Measurements from ENCODE around the gene EPB41. TPM values are rescaled to one million over a fixed set of nuclear protein-coding genes. Genes with fewer than 3 reads are reported as not detected.

Gene EPB41
- total and polyA plus RNA-seq, 9 of the 15 experiments (the other 6 are each of a cell fraction or from before 2014, with no cell fraction given): 3.7 to 213 (median 141) TPM

DNA sequence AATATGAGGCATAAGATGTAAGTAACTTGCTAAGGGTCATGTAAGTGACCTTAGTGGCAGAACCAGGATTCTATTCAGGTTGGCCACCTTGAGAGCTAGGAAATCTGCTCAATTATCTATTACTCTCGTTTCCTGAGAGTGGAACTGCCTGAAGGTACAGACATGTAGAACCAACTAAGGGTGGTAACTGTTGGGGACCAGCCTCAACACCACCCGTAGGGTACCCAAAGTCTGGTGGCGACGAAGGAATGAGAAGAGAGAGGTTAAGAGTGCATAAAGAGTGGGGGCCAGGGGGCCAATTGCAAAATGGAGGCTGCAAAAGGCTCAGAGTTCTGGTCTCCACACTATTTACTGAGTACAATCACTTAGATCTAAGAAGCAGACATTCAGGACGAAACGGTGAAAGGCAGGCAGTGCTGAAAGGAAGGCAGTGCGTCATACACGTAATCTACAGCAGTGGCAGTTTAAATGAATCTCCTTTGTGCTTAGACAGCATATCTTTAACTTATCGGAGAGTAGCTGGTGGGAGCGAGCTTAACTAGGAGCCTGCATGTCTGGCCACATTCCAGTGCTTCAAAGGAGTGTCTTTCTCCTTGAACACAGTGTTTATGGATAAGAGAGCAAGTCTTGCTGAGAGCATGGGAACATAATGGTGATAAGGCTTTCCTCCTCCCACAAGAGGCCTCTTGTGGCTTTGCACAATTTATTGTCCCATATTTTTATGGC is 242.3 kb downstream of the EPB41 start (continued):
- TF ChIP-seq, protein P1, sequence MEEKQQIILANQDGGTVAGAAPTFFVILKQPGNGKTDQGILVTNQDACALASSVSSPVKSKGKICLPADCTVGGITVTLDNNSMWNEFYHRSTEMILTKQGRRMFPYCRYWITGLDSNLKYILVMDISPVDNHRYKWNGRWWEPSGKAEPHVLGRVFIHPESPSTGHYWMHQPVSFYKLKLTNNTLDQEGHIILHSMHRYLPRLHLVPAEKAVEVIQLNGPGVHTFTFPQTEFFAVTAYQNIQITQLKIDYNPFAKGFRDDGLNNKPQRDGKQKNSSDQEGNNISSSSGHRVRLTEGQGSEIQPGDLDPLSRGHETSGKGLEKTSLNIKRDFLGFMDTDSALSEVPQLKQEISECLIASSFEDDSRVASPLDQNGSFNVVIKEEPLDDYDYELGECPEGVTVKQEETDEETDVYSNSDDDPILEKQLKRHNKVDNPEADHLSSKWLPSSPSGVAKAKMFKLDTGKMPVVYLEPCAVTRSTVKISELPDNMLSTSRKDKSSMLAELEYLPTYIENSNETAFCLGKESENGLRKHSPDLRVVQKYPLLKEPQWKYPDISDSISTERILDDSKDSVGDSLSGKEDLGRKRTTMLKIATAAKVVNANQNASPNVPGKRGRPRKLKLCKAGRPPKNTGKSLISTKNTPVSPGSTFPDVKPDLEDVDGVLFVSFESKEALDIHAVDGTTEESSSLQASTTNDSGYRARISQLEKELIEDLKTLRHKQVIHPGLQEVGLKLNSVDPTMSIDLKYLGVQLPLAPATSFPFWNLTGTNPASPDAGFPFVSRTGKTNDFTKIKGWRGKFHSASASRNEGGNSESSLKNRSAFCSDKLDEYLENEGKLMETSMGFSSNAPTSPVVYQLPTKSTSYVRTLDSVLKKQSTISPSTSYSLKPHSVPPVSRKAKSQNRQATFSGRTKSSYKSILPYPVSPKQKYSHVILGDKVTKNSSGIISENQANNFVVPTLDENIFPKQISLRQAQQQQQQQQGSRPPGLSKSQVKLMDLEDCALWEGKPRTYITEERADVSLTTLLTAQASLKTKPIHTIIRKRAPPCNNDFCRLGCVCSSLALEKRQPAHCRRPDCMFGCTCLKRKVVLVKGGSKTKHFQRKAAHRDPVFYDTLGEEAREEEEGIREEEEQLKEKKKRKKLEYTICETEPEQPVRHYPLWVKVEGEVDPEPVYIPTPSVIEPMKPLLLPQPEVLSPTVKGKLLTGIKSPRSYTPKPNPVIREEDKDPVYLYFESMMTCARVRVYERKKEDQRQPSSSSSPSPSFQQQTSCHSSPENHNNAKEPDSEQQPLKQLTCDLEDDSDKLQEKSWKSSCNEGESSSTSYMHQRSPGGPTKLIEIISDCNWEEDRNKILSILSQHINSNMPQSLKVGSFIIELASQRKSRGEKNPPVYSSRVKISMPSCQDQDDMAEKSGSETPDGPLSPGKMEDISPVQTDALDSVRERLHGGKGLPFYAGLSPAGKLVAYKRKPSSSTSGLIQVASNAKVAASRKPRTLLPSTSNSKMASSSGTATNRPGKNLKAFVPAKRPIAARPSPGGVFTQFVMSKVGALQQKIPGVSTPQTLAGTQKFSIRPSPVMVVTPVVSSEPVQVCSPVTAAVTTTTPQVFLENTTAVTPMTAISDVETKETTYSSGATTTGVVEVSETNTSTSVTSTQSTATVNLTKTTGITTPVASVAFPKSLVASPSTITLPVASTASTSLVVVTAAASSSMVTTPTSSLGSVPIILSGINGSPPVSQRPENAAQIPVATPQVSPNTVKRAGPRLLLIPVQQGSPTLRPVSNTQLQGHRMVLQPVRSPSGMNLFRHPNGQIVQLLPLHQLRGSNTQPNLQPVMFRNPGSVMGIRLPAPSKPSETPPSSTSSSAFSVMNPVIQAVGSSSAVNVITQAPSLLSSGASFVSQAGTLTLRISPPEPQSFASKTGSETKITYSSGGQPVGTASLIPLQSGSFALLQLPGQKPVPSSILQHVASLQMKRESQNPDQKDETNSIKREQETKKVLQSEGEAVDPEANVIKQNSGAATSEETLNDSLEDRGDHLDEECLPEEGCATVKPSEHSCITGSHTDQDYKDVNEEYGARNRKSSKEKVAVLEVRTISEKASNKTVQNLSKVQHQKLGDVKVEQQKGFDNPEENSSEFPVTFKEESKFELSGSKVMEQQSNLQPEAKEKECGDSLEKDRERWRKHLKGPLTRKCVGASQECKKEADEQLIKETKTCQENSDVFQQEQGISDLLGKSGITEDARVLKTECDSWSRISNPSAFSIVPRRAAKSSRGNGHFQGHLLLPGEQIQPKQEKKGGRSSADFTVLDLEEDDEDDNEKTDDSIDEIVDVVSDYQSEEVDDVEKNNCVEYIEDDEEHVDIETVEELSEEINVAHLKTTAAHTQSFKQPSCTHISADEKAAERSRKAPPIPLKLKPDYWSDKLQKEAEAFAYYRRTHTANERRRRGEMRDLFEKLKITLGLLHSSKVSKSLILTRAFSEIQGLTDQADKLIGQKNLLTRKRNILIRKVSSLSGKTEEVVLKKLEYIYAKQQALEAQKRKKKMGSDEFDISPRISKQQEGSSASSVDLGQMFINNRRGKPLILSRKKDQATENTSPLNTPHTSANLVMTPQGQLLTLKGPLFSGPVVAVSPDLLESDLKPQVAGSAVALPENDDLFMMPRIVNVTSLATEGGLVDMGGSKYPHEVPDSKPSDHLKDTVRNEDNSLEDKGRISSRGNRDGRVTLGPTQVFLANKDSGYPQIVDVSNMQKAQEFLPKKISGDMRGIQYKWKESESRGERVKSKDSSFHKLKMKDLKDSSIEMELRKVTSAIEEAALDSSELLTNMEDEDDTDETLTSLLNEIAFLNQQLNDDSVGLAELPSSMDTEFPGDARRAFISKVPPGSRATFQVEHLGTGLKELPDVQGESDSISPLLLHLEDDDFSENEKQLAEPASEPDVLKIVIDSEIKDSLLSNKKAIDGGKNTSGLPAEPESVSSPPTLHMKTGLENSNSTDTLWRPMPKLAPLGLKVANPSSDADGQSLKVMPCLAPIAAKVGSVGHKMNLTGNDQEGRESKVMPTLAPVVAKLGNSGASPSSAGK (IDR thresholded peaks at IDR 0.05): peak; percentile 66; the same call in 1 of the 2 replicates
- TF ChIP-seq, protein P2, sequence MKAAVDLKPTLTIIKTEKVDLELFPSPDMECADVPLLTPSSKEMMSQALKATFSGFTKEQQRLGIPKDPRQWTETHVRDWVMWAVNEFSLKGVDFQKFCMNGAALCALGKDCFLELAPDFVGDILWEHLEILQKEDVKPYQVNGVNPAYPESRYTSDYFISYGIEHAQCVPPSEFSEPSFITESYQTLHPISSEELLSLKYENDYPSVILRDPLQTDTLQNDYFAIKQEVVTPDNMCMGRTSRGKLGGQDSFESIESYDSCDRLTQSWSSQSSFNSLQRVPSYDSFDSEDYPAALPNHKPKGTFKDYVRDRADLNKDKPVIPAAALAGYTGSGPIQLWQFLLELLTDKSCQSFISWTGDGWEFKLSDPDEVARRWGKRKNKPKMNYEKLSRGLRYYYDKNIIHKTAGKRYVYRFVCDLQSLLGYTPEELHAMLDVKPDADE (conservative IDR thresholded peaks at IDR 0.05; ENCODE audit: control insufficient read depth, low read depth, low read length): no peak
- no peak for TF ChIP-seq RBM34 (IDR thresholded peaks at IDR 0.05; ENCODE audit: borderline replicate concordance, insufficient read depth, low read length)
- TF ChIP-seq KAT2B (IDR thresholded peaks at IDR 0.05; ENCODE audit: low read depth, low read length): no peak
- no peak for TF ChIP-seq BRD9 (IDR thresholded peaks at IDR 0.05; ENCODE audit: low read depth, partially characterized antibody)
- TF ChIP-seq HDAC3 (IDR thresholded peaks at IDR 0.05; ENCODE audit: borderline replicate concordance, partially characterized antibody): peak; percentile 94
- no peak for TF ChIP-seq ZBED1 (IDR thresholded peaks at IDR 0.05)
- TF ChIP-seq PTTG1 (tag; IDR thresholded peaks at IDR 0.05; ENCODE audit: low read depth): peak; percentile 40; the same call in 1 of the 2 replicates
- no peak for TF ChIP-seq ZNF778 (CRISPR knock-in tag; IDR thresholded peaks at IDR 0.05)
- no peak for TF ChIP-seq ZNF282 (CRISPR knock-in tag; IDR thresholded peaks at IDR 0.05)
- peak in 1 of 2 experiments; percentile 33; a peak in 2 of 4 replicates for TF ChIP-seq RAD21 (CRISPR knock-in tag; conservative IDR thresholded peaks at IDR 0.05 in 1 of 2, IDR thresholded peaks at IDR 0.05 in 1 of 2)
- TF ChIP-seq POLR2AphosphoS5 (IDR thresholded peaks at IDR 0.05; ENCODE audit: control insufficient read depth, insufficient read depth, low read depth, low read length): peak; percentile 93
- no peak for TF ChIP-seq TAF9B (IDR thresholded peaks at IDR 0.05; ENCODE audit: partially characterized antibody)
- TF ChIP-seq ZZZ3 (IDR thresholded peaks at IDR 0.05): 0 out of 2 replicates have a peak, but pooled peaks have one; percentile 33
- TF ChIP-seq ZNF76 (CRISPR knock-in tag; IDR thresholded peaks at IDR 0.05; ENCODE audit: borderline replicate concordance): no peak
